MM.1S (cell line): Measurements from ENCODE around the gene E2F3.

Experiments
- DNase-seq: peaks from one replicate; pipeline ENCODE4 v3.0.0-alpha.2; 2015
- H2AFZ ChIP-seq: fragments of 300-600 bp; sonication (generic); 2 replicates; pipeline ENCODE4 v1.6.0; 2016; ENCODE audit warnings: antibody characterized with exemption, low read length
- H3F3A ChIP-seq: fragments of 300-600 bp; sonication (generic); 2 replicates; pipeline ENCODE4 v1.6.1; 2016; ENCODE audit warnings: mild to moderate bottlenecking, antibody characterized with exemption, low read length, moderate library complexity, mixed read lengths; ENCODE audit not compliant: insufficient read depth
- H3K27ac ChIP-seq: fragments of 300-600 bp; sonication (generic); 2 replicates; pipeline ENCODE4 v1.5.1; 2016; ENCODE audit warnings: mild to moderate bottlenecking, low read length
- H3K27me3 ChIP-seq: fragments of 300-600 bp; sonication (generic); replicated peaks from 2 replicates; pipeline ENCODE4 v1.6.0; 2016; ENCODE audit warnings: low read length; ENCODE audit not compliant: insufficient read depth
- H3K36me3 ChIP-seq: fragments of 300-600 bp; sonication (generic); replicated peaks from 2 replicates; pipeline ENCODE4 v1.6.1; 2016; ENCODE audit warnings: mild to moderate bottlenecking, low read length, mixed read lengths; ENCODE audit not compliant: insufficient read depth
- H3K4me1 ChIP-seq: fragments of 300-600 bp; sonication (generic); 2 replicates; pipeline ENCODE4 v1.6.1; 2016; ENCODE audit warnings: low read length, mixed read lengths
- H3K4me2 ChIP-seq: fragments of 300-600 bp; sonication (generic); 2 replicates; pipeline ENCODE4 v1.6.0; 2016; ENCODE audit warnings: low read depth, low read length
- H3K4me3 ChIP-seq: fragments of 300-600 bp; sonication (generic); 2 replicates; pipeline ENCODE4 v1.5.1; 2016; ENCODE audit warnings: low read length, mixed read lengths
- H3K79me2 ChIP-seq: fragments of 300-600 bp; sonication (generic); 2 replicates; pipeline ENCODE4 v1.6.1; 2016; ENCODE audit warnings: mixed run types, low read length, mixed read lengths
- H3K9ac ChIP-seq: fragments of 300-600 bp; sonication (generic); 2 replicates; pipeline ENCODE4 v1.6.1; 2016; ENCODE audit warnings: low read length, mixed read lengths
- H3K9me2 ChIP-seq: fragments of 300-600 bp; sonication (generic); replicated peaks from 2 replicates; pipeline ENCODE4 v1.6.1; 2016; ENCODE audit warnings: mild to moderate bottlenecking, low read length, mixed read lengths; ENCODE audit not compliant: insufficient read depth
- H3K9me3 ChIP-seq: fragments of 300-600 bp; sonication (generic); replicated peaks from 2 replicates; pipeline ENCODE4 v1.6.1; 2016; ENCODE audit warnings: mild to moderate bottlenecking, low read length, mixed read lengths; ENCODE audit not compliant: insufficient read depth
- H4K20me1 ChIP-seq: fragments of 300-600 bp; sonication (generic); 2 replicates; pipeline ENCODE4 v1.6.1; 2016; ENCODE audit warnings: mild to moderate bottlenecking, low read length, moderate library complexity, mixed read lengths; ENCODE audit not compliant: insufficient read depth
- CTCF ChIP-seq: fragments of 300-600 bp; sonication (generic); IDR thresholded peaks from 2 replicates; pipeline ENCODE4 v1.5.1; 2016; ENCODE audit warnings: antibody characterized with exemption, low read length, mixed read lengths
- EZH2 ChIP-seq: fragments of 300-600 bp; sonication (generic); optimal IDR thresholded peaks from 2 replicates; pipeline ENCODE3; 2017; ENCODE audit warnings: low read depth, mild to moderate bottlenecking, antibody characterized with exemption, low read length, mixed read lengths
- EZH2phosphoT487 ChIP-seq: fragments of 300-600 bp; sonication (generic); IDR thresholded peaks from 2 replicates; pipeline ENCODE4 v1.6.1; 2018; ENCODE audit warnings: antibody characterized with exemption, low read length

Gene E2F3

GRCh38 chr6:20370393-20370792 is 31.3 kb upstream of the E2F3 start:
- Histone ChIP-seq H4K20me1 (no peaks in the 10 kb centered on the region), H3K36me3 (no peaks in the 10 kb centered on the region), H3K79me2 (no peaks in the 10 kb centered on the region), H3K9ac (no peak overlapping the region), H3K27ac (no peak overlapping the region), H3K9me2 (no peaks in the 10 kb centered on the region), H3K27me3 (no peaks in the 10 kb centered on the region), H3K4me3 (no peak overlapping the region), H2AFZ (no peak overlapping the region), H3K9me3 (no peaks in the 10 kb centered on the region), H3K4me1 (peaks cover 11% of the 10 kb centered on the region), H3F3A (peaks cover 4% of the 10 kb centered on the region; the same call in 1 of the 2 replicates), H3K4me2 (no peak overlapping the region)
- no peak for DNase-seq
- no peak for TF ChIP-seq EZH2phosphoT487

- H3K9me3 ChIP-seq = no peaks in the 10 kb centered on the region
- no peak overlapping the region for H3K4me3 ChIP-seq
- H3K79me2 ChIP-seq = no peaks in the 10 kb centered on the region
- no peak overlapping the region for H3K4me2 ChIP-seq
- H2AFZ ChIP-seq = no peak overlapping the region
- H3F3A ChIP-seq = no peaks in the 10 kb centered on the region
- no peak overlapping the region for H3K9ac ChIP-seq
- H3K9me2 ChIP-seq = no peaks in the 10 kb centered on the region
- no peak for DNase-seq
- H4K20me1 ChIP-seq = no peaks in the 10 kb centered on the region
- H3K36me3 ChIP-seq = no peaks in the 10 kb centered on the region
- H3K27ac ChIP-seq = no peak overlapping the region
- no peak for TF ChIP-seq EZH2
- no peak for TF ChIP-seq EZH2phosphoT487
- no peak for TF ChIP-seq CTCF
- H3K4me1 ChIP-seq = peaks cover 8% of the 10 kb centered on the region
- no peaks in the 10 kb centered on the region for H3K27me3 ChIP-seq
Observed at GRCh38 chr6:20370801-20371200, 30.9 kb upstream of the E2F3 start.

GRCh38 chr6:20375436-20375835 is 26.2 kb upstream of the E2F3 start:
- Histone ChIP-seq H3K9me3 (no peaks in the 10 kb centered on the region), H3F3A (peaks cover 12% of the 10 kb centered on the region), H3K4me1 (peaks cover 14% of the 10 kb centered on the region), H3K4me2 (no peak overlapping the region), H2AFZ (no peak overlapping the region), H3K79me2 (no peaks in the 10 kb centered on the region), H3K9ac (no peak overlapping the region), H4K20me1 (no peaks in the 10 kb centered on the region), H3K9me2 (no peaks in the 10 kb centered on the region), H3K27me3 (no peaks in the 10 kb centered on the region), H3K4me3 (no peak overlapping the region), H3K36me3 (no peaks in the 10 kb centered on the region), H3K27ac (no peak overlapping the region)
- DNase-seq = no peak
- TF ChIP-seq EZH2 (no peak), CTCF (no peak), EZH2phosphoT487 (no peak)

- Histone ChIP-seq H3K4me3 (peak overlapping the region; percentile 37; the same call in 1 of the 2 replicates), H3K9me3 (no peaks in the 10 kb centered on the region), H4K20me1 (no peaks in the 10 kb centered on the region), H3K27ac (peak overlapping the region; percentile 31; the same call in 1 of the 2 replicates), H3K9ac (no peak overlapping the region), H3F3A (peaks cover 12% of the 10 kb centered on the region), H3K36me3 (no peaks in the 10 kb centered on the region), H3K9me2 (no peaks in the 10 kb centered on the region), H3K27me3 (no peaks in the 10 kb centered on the region), H3K4me1 (peaks cover 14% of the 10 kb centered on the region), H2AFZ (0 out of 2 replicates have a peak overlapping the region, but pooled peaks have one; percentile 3), H3K79me2 (no peaks in the 10 kb centered on the region), H3K4me2 (peak overlapping the region; percentile 54)
- peak; percentile 71 for DNase-seq
- no peak for TF ChIP-seq EZH2phosphoT487
- no peak for TF ChIP-seq EZH2
- no peak for TF ChIP-seq CTCF
Observed at GRCh38 chr6:20377623-20378265, 23.9 kb upstream of the E2F3 start.
